HEK293T (cell line): Measurements from ENCODE around the gene LRIG1.

ENCODE experiments used
- CTCF ChIA-PET: fragments of 350-600 bp; formaldehyde crosslinking; extraction: SDS; loops from one replicate; lab custom pipeline; 2021; ENCODE audit warnings: antibody characterized with exemption, inconsistent platforms; lab: Yijun Ruan, JAX
- POLR2A ChIA-PET: fragments of 350-600 bp; formaldehyde crosslinking; extraction: SDS; loops from one replicate; lab custom pipeline; 2020; ENCODE audit warnings: antibody characterized with exemption, inconsistent platforms; lab: Yijun Ruan, JAX
- DNase-seq: peaks from one replicate; pipeline ENCODE4 v3.0.0; 2012; ENCODE audit warnings: mixed read lengths; ENCODE audit errors: extremely low spot score
- ARNT ChIP-seq: fragments of 450-650 bp; IDR thresholded peaks from 2 replicates; pipeline ENCODE4 v1.6.1; 2017; ENCODE audit warnings: mild to moderate bottlenecking
- BHLHE40 ChIP-seq: fragments of 450-650 bp; IDR thresholded peaks from 2 replicates; pipeline ENCODE4 v1.6.1; 2016; ENCODE audit warnings: mild to moderate bottlenecking, moderate library complexity, borderline replicate concordance
- CTBP1 ChIP-seq: fragments of 450-650 bp; IDR thresholded peaks from 2 replicates; pipeline ENCODE4 v1.6.1; 2016; ENCODE audit warnings: borderline replicate concordance
- ELF4 ChIP-seq: fragments of 450-650 bp; IDR thresholded peaks from 2 replicates; pipeline ENCODE4 v1.6.1; 2017; ENCODE audit warnings: antibody characterized with exemption
- FOXA1 ChIP-seq: fragments of 450-650 bp; IDR thresholded peaks from 2 replicates; pipeline ENCODE4 v1.6.1; 2016; ENCODE audit warnings: mild to moderate bottlenecking
- FOXK2 ChIP-seq: fragments of 450-650 bp; IDR thresholded peaks from 2 replicates; pipeline ENCODE4 v1.6.1; 2016; ENCODE audit warnings: mild to moderate bottlenecking
- FOXM1 ChIP-seq: fragments of 450-650 bp; IDR thresholded peaks from 2 replicates; pipeline ENCODE4 v1.6.1; 2017; ENCODE audit warnings: mild to moderate bottlenecking, borderline replicate concordance
- HDGF ChIP-seq: fragments of 450-650 bp; IDR thresholded peaks from 2 replicates; pipeline ENCODE4 v1.6.1; 2017; ENCODE audit warnings: antibody characterized with exemption, borderline replicate concordance
- L3MBTL2 ChIP-seq: fragments of 450-650 bp; conservative IDR thresholded peaks from 2 replicates; pipeline ENCODE4 v1.6.1; 2016; ENCODE audit warnings: mild to moderate bottlenecking
- LEF1 ChIP-seq: fragments of 450-650 bp; IDR thresholded peaks from 2 replicates; pipeline ENCODE4 v1.6.1; 2017; ENCODE audit warnings: mild to moderate bottlenecking, borderline replicate concordance
- NFRKB ChIP-seq: fragments of 450-650 bp; IDR thresholded peaks from 2 replicates; pipeline ENCODE4 v1.6.1; 2016; ENCODE audit warnings: mild to moderate bottlenecking, moderate library complexity
- SP1 ChIP-seq: fragments of 450-650 bp; IDR thresholded peaks from 2 replicates; pipeline ENCODE4 v1.6.1; 2017
- SUZ12 ChIP-seq: fragments of 450-650 bp; IDR thresholded peaks from 2 replicates; pipeline ENCODE4 v1.6.1; 2016; ENCODE audit warnings: mild to moderate bottlenecking
- TARDBP ChIP-seq: fragments of 450-650 bp; IDR thresholded peaks from 2 replicates; pipeline ENCODE4 v1.6.1; 2016
- ZNF384 ChIP-seq: fragments of 450-650 bp; IDR thresholded peaks from 2 replicates; pipeline ENCODE4 v1.6.1; 2016
- TF ChIP-seq, protein P1 (sequence below): fragments of 450-650 bp; IDR thresholded peaks from 2 replicates; pipeline ENCODE4 v1.6.1; 2016

The LRIG1 gene

GRCh38 chr3:66500576-66501482 lies at the start of gene LRIG1:
Gene LRIG1, minus strand, starts transcription at chr3:66501022. Its CDS starts 615 bp downstream, at chr3:66500407.
- peak; percentile 94 for DNase-seq
- CTCF ChIA-PET: no interaction called here
- POLR2A ChIA-PET: interaction anchor here (0.6 kb wide), 1 partner anchor 746 kb away, joined by 3 read pairs; no protein-coding TSS in a partner anchor
- TF ChIP-seq SP1 (peak; percentile 54; the same call in 1 of the 2 replicates), HDGF (no peak), L3MBTL2 (peak; percentile 97)

- no peak for TF ChIP-seq BHLHE40
- no peak for TF ChIP-seq HDGF
- TF ChIP-seq TARDBP: no peak
- TF ChIP-seq FOXA1: no peak
- TF ChIP-seq CTBP1: no peak
- no peak for TF ChIP-seq ARNT
- TF ChIP-seq SUZ12: no peak
- TF ChIP-seq NFRKB: no peak
- TF ChIP-seq LEF1: no peak
- TF ChIP-seq ZNF384: no peak
- TF ChIP-seq L3MBTL2: no peak
- ChIA-PET POLR2A (no interaction called here), CTCF (no interaction called here)
- no peak for DNase-seq
Measured at GRCh38 chr3:66544619-66545429, 44.0 kb upstream of the LRIG1 start.

GRCh38 chr3:66542153-66542552 lies 41.3 kb upstream of the LRIG1 start:
- ChIA-PET CTCF (no interaction called here), POLR2A (no interaction called here)
- no peak for TF ChIP-seq NFRKB
- no peak for TF ChIP-seq FOXM1
- no peak for TF ChIP-seq ARNT
- TF ChIP-seq FOXA1: no peak
- TF ChIP-seq SP1: no peak
- peak; percentile 83 for TF ChIP-seq ZNF384
- DNase-seq: no peak

GRCh38 chr3:66539466-66539989 lies 38.7 kb upstream of the LRIG1 start:
- TF ChIP-seq HDGF (no peak), FOXK2 (no peak), TARDBP (no peak), L3MBTL2 (no peak), ARNT (no peak), ELF4 (no peak), BHLHE40 (no peak), SUZ12 (no peak), LEF1 (no peak), FOXA1 (no peak), ZNF384 (no peak)
- POLR2A ChIA-PET: no interaction called here
- no peak for DNase-seq
- CTCF ChIA-PET: no interaction called here

GRCh38 chr3:66538390-66538789 lies 37.6 kb upstream of the LRIG1 start:
- DNase-seq: no peak
- POLR2A ChIA-PET: no interaction called here
- no peak for TF ChIP-seq SUZ12
- no peak for TF ChIP-seq ARNT
- CTCF ChIA-PET: no interaction called here

DNA sequence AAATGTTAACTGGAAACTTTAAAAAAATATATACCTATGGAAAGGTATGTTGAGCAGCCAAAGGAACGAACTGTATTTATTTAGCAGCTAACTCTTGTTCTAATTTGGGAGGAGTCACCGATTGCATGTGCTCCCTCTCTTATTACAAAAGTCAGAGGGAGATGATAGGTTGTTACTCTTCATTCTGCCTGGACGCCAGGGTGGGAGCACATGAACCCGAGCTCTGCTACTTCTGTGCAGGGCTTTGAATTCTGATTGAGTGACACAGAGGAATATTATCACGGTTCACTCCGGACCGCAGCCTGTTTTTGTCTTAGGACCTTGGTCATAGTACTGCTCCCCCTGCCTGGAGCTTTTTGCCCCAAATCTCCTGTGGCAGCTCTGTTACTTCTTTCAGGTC lies 36.9 kb upstream of the LRIG1 start:
- DNase-seq: no peak
- ChIA-PET CTCF (no interaction called here), POLR2A (no interaction called here)
- no peak for TF ChIP-seq BHLHE40
- no peak for TF ChIP-seq L3MBTL2
- TF ChIP-seq ARNT: no peak
- TF ChIP-seq LEF1: no peak
- TF ChIP-seq FOXK2: no peak
- no peak for TF ChIP-seq TARDBP
- no peak for TF ChIP-seq HDGF
- no peak for TF ChIP-seq NFRKB
- no peak for TF ChIP-seq FOXM1
- no peak for TF ChIP-seq CTBP1
- TF ChIP-seq SP1: no peak
- TF ChIP-seq FOXA1: no peak
- no peak for TF ChIP-seq ELF4
- no peak for TF ChIP-seq SUZ12

- CTCF ChIA-PET: no interaction called here
- DNase-seq: no peak
- POLR2A ChIA-PET: no interaction called here
- TF ChIP-seq BHLHE40: no peak
- no peak for TF ChIP-seq FOXA1
- TF ChIP-seq, protein P1, sequence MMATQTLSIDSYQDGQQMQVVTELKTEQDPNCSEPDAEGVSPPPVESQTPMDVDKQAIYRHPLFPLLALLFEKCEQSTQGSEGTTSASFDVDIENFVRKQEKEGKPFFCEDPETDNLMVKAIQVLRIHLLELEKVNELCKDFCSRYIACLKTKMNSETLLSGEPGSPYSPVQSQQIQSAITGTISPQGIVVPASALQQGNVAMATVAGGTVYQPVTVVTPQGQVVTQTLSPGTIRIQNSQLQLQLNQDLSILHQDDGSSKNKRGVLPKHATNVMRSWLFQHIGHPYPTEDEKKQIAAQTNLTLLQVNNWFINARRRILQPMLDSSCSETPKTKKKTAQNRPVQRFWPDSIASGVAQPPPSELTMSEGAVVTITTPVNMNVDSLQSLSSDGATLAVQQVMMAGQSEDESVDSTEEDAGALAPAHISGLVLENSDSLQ: no peak
- no peak for TF ChIP-seq L3MBTL2
- no peak for TF ChIP-seq ELF4
- TF ChIP-seq ARNT: no peak
- TF ChIP-seq CTBP1: no peak
- no peak for TF ChIP-seq HDGF
- TF ChIP-seq LEF1: no peak
- TF ChIP-seq SP1: no peak
- TF ChIP-seq NFRKB: no peak
- no peak for TF ChIP-seq FOXM1
- no peak for TF ChIP-seq TARDBP
- TF ChIP-seq SUZ12: no peak
- no peak for TF ChIP-seq ZNF384
- TF ChIP-seq FOXK2: no peak
Measured at GRCh38 chr3:66536791-66537190, 36.0 kb upstream of the LRIG1 start.
